HG03575 (cell line): ENCODE results near the gene SNX8.

ENCODE experiments used
- ATAC-seq: cut with Tn5 transposase; IDR thresholded peaks from one replicate; pipeline ENCODE4 v1.9.1; 2021; ENCODE audit not compliant: unreplicated experiment, insufficient number of reproducible peaks, low FRiP score; ENCODE audit errors: extremely low read depth

SNX8 gene

DNA sequence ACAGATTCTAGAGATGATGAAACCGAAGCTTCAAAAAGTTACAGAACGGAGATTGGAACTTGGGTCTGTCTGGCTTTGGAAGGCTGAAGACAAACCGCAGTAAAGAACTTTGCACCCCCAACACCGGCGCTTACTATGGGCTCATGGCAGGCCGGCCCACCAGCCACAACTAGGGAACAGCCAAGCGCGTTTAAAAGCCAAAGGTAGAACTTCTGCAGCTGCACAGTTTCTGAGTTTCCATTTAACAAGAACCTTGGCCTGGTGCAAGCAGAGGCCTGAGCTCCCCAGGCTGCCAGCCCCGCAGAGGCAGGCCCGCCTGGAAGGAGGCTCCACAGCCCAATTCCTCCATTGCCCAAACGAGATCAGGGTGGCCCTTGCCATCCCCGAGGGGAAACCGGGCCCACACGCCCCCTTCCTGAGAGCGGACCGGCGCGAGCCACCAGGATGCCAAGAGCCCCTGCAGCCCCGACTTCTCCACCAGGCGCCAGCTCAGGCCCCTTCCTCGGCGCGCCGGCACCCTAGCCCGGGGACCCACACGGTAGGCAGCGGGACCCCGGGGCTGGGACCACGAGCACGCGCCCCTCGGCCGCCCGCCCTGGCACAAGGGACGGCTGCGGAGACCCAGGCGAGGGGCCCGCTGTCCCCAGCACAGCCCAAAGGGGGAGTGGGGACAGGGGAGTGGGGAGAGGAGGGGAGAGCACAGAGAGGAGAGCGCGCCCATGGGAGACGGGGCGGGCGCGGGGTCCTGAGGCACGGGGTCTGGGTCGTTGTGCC lies 82.1 kb downstream of the SNX8 start:
- ATAC-seq: no peak

DNA sequence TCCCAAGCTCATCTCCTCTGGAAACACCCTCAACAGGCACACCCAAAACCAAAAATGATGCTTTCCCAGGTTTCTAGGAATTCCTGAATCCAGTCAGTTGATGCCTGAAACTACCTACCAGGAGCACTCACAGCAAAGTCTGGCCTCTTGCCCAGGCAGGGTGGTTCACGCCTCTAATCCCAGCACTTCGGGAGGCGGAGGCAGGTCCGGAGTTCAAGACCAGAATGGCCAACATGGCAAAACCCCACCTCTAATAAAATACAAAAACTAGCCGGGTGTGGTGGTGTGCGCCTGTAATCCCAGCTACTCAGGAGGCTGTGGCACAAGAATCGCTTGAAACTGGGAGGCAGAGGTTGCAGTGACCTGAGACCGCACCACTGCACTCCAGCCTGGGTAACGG lies 83.4 kb downstream of the SNX8 start:
- ATAC-seq: no peak

DNA sequence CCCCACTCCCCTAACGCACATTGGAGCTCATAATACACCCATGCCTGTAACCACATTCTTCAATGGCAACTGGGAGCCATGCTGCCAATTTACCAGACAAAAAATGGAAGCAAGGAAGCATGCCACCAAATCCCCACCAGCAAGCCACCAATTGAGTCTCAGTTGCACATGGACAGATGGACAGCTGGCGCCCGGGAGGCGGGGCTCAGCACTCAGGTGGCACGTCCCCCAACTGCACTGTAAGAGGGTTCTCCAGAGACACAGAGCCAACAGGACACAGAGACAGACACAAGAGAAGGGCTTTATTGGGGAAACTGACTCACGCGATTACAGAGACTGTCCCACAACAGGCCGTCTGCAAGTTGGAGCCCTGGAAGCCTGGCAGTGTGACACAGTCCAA lies 84.0 kb downstream of the SNX8 start:
- no peak for ATAC-seq

DNA sequence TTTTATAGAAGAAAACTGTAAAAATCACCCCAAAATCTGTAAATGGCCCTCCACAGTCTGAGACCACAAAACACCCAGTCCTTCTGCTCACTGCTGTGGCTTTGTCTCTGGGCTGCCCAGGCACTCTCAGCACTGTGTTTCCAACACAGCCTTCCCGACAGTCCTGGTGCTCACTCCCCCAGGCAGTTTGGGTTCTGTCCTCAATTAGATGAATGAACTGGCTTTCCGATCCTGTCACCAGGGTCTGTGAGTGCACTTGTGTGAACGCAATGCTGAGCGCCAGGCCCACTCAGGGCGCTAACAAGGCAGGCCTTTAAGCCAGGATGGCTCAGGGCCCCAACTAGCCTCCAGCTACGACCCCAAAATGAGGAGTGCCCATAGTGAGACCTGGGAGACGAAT lies 84.8 kb downstream of the SNX8 start:
- ATAC-seq: no peak

DNA sequence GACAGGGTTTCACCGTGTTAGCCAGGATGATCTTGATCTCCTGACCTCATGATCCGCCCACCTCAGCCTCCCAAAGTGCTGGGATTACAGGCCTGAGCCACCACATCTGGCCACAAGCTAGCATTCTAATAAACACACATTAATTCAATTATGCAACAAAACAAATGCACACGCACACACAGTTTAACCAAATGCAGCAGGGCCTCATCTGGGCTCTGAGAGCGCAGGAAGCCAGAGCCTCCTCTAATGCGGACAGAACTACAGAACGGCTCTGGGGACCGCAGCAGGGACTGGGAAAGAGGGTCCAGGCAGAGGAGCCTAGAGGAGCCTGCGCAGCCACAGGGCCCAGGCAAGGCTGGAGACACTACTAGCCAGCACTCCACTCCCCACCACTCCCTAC lies 85.3 kb downstream of the SNX8 start:
- ATAC-seq: no peak

DNA sequence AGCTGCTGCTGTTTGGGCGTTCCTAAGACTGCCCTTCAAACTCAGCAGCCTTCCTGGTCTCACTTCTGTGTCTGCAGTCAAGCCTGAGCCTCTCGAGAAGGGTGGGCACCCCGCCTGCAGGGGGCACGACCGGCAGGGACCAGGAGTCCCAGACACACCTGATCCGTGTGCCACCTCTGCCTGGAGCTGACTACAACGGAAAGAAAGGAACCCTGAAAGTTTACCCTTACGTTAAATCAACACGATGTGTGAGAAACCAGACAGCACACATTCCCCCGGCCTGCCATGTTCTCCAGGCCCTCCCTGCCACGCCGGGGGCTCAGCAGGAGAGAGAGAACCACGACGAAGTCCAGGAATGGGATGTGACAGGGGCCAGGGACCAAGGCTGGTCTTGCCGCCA lies 86.5 kb downstream of the SNX8 start:
- no peak for ATAC-seq

DNA sequence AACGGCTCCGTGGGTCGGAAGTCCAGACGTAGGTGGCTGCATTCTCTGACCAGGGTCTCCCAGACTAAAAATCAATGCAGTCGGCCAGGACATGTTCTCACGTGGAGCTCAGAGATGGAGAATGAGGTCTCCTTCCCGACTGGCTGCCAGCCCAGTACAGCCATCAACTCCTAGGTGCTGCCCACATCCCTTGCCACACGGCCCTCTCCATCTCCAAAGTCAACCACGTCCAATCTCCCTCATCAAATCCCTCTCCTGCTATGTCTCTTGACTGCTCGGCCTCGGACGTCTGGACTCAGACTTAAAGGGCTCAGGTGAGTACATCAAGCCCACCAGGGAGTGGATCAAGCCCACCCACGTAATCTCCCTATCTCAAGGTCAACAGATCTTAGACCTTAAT lies 88.4 kb downstream of the SNX8 start:
- no peak for ATAC-seq

DNA sequence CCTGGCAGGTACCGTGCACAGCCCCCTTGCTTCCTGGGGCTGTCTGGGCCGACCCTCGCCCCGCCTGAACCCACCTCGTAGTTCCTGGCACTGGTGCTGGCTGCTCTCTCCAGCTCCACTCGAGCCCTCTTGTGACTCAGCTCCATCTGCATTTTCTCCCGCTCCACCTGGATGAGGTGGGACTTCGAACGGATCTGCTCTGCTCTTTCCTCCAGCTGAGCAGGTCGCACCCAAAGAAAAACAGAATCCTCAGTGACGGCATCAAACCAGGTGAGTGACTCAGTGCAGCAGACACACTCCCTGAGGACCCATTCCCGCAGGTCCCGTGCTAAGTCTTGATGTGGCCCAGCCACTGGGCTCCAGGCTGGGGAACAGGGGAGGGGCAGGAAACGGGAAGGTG lies 88.9 kb downstream of the SNX8 start:
- ATAC-seq: no peak

DNA sequence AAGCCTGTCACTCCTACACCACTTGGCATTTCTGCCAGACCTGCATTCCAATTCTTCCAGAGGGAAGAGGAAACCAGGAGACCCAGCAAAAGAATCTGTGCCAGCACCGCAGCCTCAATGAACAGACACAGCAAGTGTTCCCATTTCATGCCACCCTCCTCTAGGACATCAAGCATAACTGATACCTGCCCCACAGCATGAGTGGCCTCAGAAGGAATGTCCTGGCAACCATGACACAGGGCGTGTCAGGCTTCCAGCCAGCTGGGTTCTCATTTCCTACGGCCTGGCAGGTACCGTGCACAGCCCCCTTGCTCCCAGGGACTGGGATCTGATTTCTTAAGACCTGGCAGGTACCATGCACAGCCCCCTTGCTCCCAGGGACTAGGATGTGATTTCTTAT lies 89.3 kb downstream of the SNX8 start:
- no peak for ATAC-seq

DNA sequence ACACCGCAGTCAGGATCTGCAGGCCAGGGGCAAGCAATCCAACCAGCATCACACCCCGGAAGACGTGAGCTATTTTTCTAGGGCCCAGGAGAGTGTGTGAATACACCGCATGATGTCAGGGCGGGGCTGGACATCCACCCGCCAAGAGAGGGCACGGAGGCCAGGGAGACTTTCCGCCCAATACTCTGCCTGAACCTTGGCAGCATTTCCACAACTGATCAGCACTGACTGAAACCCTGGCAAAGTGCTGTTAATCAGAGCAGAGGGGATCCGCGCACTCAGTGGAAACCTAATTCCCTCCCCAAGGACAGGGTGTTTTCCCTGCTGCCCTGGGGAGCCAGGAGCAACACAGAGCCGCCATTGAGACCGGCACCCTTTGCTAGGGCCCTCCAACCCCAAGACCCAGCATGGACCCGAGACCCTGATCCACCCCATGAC lies 89.7 kb downstream of the SNX8 start:
- no peak for ATAC-seq

DNA sequence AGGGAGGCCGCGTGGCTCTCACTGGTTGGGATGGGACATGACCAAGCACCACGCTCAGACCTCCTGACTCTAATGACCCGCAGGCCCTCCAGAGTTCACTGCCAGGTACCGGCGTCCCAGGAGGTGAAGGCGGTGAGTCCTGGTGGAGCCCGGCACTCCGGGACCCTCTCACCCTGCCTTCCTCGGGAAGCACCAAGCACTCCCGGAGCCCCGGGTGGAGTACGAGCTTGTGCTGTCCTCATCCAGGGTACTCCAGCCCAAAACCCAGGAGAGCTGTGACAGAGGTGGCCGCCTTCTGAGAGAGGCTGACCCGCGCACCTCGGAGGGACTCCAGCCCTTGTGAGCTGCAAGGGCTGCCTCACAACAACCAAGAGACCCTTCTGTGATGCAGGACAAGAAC lies 90.9 kb downstream of the SNX8 start:
- ATAC-seq: no peak

DNA sequence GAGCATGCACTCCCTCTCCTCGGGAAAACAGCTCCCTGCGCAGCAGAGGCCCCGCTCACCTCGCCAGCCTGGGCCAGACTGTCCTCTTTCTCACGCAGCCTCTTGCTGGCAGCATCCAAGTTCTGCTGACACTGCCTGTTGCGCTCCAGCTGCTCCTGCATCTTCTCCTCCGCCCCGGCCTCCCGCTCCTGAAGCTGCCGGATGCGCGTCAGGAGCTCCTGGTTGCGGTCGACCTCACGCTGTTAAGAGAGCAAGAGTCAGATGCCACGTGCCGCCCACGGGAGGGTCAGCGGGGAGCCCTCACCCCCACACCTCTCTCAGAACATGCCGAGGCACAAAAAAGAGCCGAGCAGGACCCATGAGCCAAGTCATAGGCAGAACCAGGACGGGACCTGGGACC lies 91.7 kb downstream of the SNX8 start:
- no peak for ATAC-seq

DNA sequence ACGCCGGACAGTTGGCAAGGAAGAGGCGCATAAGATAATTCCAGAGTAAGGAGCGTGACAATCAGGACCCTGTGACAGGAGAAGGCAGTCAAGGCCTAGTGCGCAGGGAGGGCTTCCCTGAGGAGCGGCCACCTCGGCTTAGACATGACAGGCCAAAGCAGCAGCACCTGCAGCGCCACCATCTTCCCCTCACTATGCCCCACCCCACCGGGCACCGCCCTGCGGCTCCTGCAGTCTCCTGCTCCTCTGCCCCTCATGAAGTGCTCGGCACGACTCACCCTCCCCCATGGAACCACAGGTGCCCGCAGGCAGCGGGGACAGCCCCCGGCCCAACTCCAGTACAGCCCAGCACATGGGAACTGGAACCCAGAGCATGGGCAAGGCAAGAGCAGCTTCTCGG lies 93.3 kb downstream of the SNX8 start:
- ATAC-seq: no peak

DNA sequence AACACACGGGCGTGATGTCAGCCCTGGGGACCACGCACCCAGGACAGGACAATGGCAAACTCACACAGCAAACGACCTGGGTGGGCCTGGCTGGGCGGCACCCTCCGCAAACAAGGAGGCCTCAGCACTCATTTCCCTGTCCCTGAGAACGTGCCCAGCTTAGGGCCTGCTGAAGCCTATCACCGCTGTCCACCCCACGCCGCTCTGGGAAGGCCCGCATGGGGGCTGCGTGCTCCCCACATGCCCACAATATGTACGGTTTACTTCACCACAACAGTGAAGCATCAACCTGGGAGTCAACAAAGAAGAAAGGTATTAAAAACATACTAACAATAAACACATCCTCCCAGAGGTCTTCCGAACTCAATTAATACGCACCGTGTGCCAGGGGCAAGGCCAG lies 93.7 kb downstream of the SNX8 start:
- ATAC-seq: no peak

DNA sequence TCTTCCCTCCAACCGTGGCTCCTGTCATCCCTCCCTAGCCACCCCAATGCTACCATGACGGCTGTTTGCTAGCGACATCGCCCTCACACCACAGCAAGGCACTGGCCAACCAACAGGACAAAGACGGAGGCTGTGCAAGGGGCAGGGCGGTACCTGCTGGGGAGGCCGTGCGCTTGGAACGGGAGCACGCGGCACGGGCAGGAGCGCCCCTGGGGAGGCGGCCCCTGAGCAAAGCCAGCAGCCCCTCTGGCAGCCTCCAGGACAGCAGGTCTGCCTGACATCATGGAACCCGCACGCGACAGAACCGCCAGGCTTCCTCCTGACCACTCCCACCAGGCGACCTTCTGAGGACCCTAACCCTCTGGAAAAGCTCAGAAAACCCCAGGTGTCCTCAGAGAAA lies 94.2 kb downstream of the SNX8 start:
- no peak for ATAC-seq

DNA sequence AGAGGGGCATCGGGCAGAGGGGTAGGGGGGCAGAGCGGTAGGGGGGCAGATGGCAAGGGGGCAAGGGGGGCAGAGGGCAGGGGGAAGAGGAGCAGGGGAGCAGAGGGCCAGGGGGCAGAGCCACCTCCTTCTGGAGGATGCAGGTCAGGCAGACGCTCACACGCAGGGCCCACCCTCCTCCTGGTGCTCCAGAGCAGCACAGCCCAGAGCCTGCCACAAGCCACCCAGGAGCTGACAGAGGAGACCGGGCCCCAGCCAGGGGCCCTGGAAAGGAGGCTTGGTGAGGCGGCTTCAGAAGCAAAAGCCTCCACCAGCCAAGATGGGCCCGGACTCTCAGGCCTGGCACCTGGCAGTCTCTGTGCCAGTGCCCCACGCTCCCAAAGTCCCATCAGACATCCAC lies 94.6 kb downstream of the SNX8 start:
- ATAC-seq: no peak

DNA sequence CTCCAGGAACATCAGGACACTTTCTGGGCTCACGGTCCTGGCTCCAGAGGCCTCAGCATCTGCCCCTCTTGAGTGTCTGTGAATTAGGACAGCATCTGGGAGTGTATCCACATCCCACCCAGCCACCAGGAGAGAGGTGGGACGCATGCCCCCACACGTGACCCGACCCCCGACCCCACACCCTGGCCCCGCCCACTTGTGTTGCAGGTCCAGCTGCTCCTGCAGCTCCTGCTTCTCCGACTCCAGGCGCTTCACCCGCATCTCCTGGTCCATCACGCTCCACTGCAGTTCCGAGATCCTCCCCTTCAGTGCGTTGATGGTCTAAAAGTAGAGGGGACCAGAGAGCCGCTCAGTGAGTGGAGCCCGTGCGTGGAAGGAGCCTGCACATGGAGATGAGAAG lies 95.1 kb downstream of the SNX8 start:
- ATAC-seq: no peak

DNA sequence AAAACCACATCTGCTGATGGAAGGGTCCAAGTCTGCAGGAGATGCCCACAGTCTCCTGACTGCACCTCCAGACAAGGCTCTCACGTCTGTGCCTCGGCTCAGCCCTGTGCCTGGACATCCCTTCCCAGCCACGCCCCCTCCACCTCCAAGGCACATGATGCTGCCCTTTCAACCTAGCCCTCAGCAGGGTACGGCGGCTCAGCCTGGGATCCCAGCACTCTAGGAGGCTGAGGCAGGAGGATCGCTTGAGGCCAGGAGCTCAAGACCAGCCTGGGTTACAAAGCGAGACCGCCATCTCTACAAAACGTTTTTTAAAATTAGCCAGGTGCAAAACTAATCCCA lies 95.8 kb downstream of the SNX8 start:
- ATAC-seq: no peak

DNA sequence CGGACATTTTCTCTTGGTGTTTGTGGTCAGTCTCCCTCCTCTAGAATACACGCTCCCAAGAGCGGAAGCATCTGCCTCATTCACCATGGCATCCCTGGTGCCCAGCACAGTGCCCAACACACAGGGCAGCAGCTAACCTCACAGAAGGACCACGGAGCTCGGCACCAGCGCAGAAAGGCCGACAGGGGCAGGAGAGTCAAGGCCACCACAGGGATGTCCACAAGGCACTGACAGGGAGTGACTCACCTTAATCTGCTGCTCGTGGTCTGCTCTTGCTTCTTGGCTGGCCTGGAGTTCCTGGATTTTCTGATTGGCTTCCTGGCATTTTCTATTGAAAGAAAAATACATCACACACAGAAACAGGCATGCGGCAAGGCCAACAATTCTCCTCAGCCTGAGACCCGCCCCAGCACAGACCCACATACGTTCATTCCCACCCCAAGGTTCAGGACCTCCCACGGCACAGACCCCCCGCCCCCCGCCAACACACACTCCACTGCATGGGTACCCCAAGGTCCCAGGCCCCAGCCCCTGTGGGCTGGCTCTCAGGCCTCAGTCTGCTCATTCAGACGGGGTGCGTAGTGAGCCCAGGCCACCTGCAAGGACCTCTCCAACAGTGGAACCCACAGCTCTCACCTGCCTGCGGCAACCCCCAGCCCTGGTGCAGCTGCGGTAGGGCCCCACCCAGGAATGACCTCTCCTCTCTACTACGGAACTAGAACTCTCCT lies 96.4 kb downstream of the SNX8 start:
- no peak for ATAC-seq

DNA sequence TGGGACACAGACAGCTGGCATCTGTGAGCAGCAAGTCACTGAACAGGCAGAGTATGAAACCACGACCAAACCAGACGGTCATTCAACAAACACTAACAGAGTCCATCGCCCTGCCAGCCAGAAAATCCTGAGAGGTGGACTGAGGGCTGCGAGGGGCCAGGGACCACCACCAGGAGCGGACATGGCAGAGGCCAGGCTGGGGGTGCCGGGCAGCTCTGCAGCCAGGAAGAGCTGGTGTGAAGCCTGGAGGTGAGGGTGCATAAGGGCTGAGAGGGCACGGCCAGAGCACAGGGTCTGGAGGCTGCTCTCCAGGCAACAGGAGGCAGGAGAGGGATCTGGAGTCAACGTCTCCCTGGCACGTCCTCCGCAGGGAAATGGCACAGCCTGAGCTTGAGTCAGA lies 97.0 kb downstream of the SNX8 start:
- no peak for ATAC-seq

DNA sequence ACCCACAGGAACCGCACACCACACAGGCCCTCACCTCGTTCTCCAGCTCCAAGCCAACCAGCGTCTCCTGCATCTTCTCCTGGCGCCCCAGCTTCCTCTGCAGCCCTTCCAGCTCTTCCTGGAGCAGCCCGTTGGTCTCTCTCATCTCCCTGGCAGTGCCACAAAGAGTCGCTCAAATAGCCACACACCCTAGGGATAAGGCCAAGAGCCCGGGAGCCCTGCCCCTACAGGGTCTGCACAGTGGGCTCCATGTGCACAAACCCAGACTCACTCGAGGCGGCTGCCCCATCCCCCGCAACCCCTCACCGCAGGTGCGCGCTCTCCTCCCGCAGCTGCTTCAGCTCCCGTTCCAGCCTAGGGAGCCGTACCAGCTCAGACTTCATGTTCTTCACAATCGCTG lies 98.4 kb downstream of the SNX8 start:
- ATAC-seq: no peak
